ENCODE results near the gene TPRG1L. TPM values are rescaled to one million over a fixed set of nuclear protein-coding genes. Genes with fewer than 3 reads are reported as not detected.
"Not testable (repeated sequence)": the region's sequence is repeated elsewhere in the genome, so short reads cannot be mapped to it uniquely, and the experiment has no call there.

TPRG1L gene
- total and polyA plus RNA-seq, 2 donors: 8.5 to 37.1 TPM

DNA sequence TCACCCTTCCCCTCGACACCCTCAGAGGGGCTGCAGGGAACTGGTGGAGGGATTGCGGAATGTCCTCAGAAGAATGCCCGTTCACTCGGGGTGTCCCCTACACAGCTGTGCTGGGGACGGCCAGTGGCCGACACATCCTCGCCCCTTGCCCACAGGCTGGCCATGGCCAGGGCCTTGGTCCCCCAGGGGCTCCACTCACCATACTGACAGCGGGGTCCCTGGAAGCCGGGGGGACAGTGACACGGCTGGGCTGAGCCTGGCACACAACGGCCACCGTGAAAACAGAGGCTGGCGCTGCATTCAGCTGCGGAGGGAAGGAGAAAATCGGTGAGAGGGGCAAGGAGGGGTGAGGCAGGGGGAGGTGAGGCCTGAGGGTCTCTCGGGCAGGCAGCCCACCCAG lies 45.2 kb upstream of the TPRG1L start:
- 96% methylated on average over 16 of the region's 16 CpGs for WGBS
- Histone ChIP-seq H3K4me1 (ENCODE audit: control insufficient read depth in 2 of 2, insufficient read depth in 2 of 2, low read length in 2 of 2) (no peaks in the 10 kb centered on the region), H3K27ac (ENCODE audit: low read depth in 1 of 2, low read length in 1 of 2) (no peak overlapping the region), H3K36me3 (ENCODE audit: control insufficient read depth in 2 of 2, insufficient read depth in 2 of 2, low read length in 1 of 2) (no peaks in the 10 kb centered on the region), H3K9me3 (ENCODE audit: control insufficient read depth in 2 of 2, insufficient read depth in 1 of 2, low read length in 1 of 2) (peaks cover 1 to 13% of the 10 kb centered on the region in 2 donors), H3K4me3 (ENCODE audit: low read length in 2 of 2) (no peak overlapping the region), H3K27me3 (ENCODE audit: control insufficient read depth in 2 of 2, insufficient read depth in 1 of 2, low read length in 1 of 2) (no peaks in the 10 kb centered on the region)
- DNase-seq (ENCODE audit: low read depth in 6 of 9, low spot score in 9 of 9): no peak

DNA sequence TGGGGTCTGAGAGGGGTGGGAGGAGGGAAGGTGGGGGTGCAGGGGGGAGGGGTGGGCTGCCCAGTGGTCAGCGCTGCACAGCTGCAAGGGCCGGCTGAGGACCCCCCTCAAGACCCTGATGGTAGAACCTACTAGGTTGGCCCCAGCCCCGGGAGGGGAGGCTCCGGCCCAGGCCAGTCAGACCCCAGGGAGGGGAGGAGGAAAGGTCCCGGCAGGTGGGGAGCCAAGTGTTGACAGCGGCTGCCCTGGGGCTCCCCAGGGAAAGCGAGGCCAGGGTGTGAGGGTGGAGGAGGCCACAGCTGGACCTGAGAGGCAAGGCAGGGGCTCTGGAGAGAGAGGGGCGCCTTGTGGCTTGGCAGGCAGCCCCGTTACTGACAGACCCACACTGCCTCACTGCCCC lies 44.6 kb upstream of the TPRG1L start:
- WGBS: 89% methylated on average over 9 of the region's 9 CpGs
- no peaks in the 10 kb centered on the region for H3K27me3 ChIP-seq (ENCODE audit: control insufficient read depth in 2 of 2, insufficient read depth in 1 of 2, low read length in 1 of 2)
- no peaks in the 10 kb centered on the region for H3K36me3 ChIP-seq (ENCODE audit: control insufficient read depth in 2 of 2, insufficient read depth in 2 of 2, low read length in 1 of 2)
- no peak overlapping the region for H3K27ac ChIP-seq (ENCODE audit: low read depth in 1 of 2, low read length in 1 of 2)
- DNase-seq (ENCODE audit: low read depth in 6 of 9, low spot score in 9 of 9): no peak
- H3K4me1 ChIP-seq (ENCODE audit: control insufficient read depth in 2 of 2, insufficient read depth in 2 of 2, low read length in 2 of 2): no peaks in the 10 kb centered on the region
- H3K9me3 ChIP-seq (ENCODE audit: control insufficient read depth in 2 of 2, insufficient read depth in 1 of 2, low read length in 1 of 2): peaks cover 1 to 18% of the 10 kb centered on the region in 2 donors
- no peak overlapping the region for H3K4me3 ChIP-seq (ENCODE audit: low read length in 2 of 2)

DNA sequence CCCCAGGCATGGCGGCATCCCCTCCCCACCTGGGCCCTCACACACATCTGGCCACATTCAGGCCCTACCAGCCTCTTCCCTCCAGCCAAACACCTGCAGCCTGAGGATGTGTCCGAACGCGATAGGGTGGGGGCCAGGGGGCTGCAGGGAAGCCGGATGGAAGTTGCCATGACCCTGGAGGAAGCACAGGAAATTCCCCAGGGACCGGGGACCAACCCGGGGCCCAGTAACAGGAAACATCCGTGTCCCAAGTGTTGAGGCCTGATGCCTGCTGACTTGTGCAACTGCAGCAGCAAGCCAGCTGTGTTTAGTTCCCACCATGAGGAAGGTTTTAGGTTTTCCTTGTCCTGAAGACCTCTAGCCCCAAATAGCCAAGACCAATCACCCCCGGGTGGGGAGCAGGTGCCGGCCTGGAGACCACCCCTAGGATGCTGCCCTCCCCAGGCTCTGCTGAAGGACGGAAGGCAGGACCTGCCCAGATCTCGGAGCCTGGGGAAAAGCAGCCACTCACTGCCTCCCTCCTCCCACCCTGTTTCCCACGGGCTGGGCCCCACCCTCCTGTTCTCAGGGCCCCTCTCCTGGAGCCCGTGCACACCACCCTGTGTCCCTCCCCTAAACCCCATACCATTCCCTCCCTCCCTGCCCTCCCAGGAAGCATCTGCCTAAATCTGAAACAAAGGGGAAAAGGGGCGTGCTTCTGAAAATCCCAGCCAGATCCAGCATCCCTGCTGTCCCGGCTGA lies 43.3 kb upstream of the TPRG1L start:
- Histone ChIP-seq H3K9me3 (ENCODE audit: control insufficient read depth in 2 of 2, insufficient read depth in 1 of 2, low read length in 1 of 2) (peaks cover 0 to 12% of the 10 kb centered on the region in 2 donors), H3K4me3 (ENCODE audit: low read length in 2 of 2) (no peak overlapping the region), H3K36me3 (ENCODE audit: control insufficient read depth in 2 of 2, insufficient read depth in 2 of 2, low read length in 1 of 2) (no peaks in the 10 kb centered on the region), H3K27ac (ENCODE audit: low read depth in 1 of 2, low read length in 1 of 2) (no peak overlapping the region), H3K4me1 (ENCODE audit: control insufficient read depth in 2 of 2, insufficient read depth in 2 of 2, low read length in 2 of 2) (no peaks in the 10 kb centered on the region), H3K27me3 (ENCODE audit: control insufficient read depth in 2 of 2, insufficient read depth in 1 of 2, low read length in 1 of 2) (no peaks in the 10 kb centered on the region)
- 92% methylated on average over 16 of the region's 16 CpGs for WGBS
- DNase-seq (ENCODE audit: low read depth in 6 of 9, low spot score in 9 of 9): no peak

DNA sequence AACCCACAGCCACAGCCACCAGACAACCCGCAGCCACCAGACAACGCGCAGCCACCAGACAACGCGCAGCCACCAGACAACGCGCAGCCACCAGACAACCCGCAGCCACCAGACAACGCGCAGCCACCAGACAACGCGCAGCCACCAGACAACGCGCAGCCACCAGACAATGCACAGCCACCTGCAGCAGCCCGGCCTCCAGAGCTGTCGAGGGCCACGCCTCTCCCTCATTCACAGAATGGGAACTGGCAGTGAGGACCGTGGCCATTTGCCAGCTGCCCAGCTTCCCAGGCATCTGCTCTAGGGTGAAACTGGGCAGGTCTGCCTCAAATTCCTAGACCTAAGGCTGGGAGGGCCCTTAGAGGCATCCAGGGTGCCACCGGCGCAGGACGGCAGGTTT lies 41.1 kb upstream of the TPRG1L start:
- WGBS: 87% methylated on average over 21 of the region's 21 CpGs
- not testable (repeated sequence) for DNase-seq (ENCODE audit: low read depth in 6 of 9, low spot score in 9 of 9); H3K27me3 ChIP-seq (ENCODE audit: control insufficient read depth in 2 of 2, insufficient read depth in 1 of 2, low read length in 1 of 2); H3K27ac ChIP-seq (ENCODE audit: low read depth in 1 of 2, low read length in 1 of 2); H3K4me3 ChIP-seq (ENCODE audit: low read length in 2 of 2); H3K36me3 ChIP-seq (ENCODE audit: control insufficient read depth in 2 of 2, insufficient read depth in 2 of 2, low read length in 1 of 2); H3K4me1 ChIP-seq (ENCODE audit: control insufficient read depth in 2 of 2, insufficient read depth in 2 of 2, low read length in 2 of 2)
- H3K9me3 ChIP-seq (ENCODE audit: control insufficient read depth in 2 of 2, insufficient read depth in 1 of 2, low read length in 1 of 2): peaks cover 0 to 11% of the 10 kb centered on the region in 2 donors

DNA sequence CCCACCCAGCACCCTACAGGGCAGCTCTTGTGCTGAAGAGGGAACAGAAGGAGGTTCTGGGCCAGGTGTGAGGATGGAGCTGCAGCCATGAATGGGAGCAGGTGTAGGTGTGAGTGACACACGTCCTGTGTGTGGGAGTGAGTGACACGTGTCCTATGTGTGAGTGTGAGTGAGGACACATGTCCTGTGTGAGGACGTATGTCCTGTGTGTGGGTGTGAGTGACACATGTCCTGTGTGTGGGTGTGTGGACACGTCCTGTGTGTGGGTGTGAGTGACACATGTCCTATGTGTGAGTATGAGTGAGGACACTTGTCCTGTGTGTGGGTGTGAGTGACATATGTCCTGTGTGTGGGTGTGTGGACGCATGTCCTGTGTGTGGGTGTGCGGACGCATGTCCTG lies 39.9 kb upstream of the TPRG1L start:
- no peak overlapping the region for H3K27ac ChIP-seq (ENCODE audit: low read depth in 1 of 2, low read length in 1 of 2)
- 95% methylated on average over 7 of the region's 7 CpGs for WGBS
- no peaks in the 10 kb centered on the region for H3K36me3 ChIP-seq (ENCODE audit: control insufficient read depth in 2 of 2, insufficient read depth in 2 of 2, low read length in 1 of 2)
- no peak overlapping the region for H3K4me3 ChIP-seq (ENCODE audit: low read length in 2 of 2)
- H3K4me1 ChIP-seq (ENCODE audit: control insufficient read depth in 2 of 2, insufficient read depth in 2 of 2, low read length in 2 of 2): no peaks in the 10 kb centered on the region
- DNase-seq (ENCODE audit: low read depth in 6 of 9, low spot score in 9 of 9): no peak
- H3K9me3 ChIP-seq (ENCODE audit: control insufficient read depth in 2 of 2, insufficient read depth in 1 of 2, low read length in 1 of 2): peaks cover 0 to 11% of the 10 kb centered on the region in 2 donors
- H3K27me3 ChIP-seq (ENCODE audit: control insufficient read depth in 2 of 2, insufficient read depth in 1 of 2, low read length in 1 of 2): no peaks in the 10 kb centered on the region

DNA sequence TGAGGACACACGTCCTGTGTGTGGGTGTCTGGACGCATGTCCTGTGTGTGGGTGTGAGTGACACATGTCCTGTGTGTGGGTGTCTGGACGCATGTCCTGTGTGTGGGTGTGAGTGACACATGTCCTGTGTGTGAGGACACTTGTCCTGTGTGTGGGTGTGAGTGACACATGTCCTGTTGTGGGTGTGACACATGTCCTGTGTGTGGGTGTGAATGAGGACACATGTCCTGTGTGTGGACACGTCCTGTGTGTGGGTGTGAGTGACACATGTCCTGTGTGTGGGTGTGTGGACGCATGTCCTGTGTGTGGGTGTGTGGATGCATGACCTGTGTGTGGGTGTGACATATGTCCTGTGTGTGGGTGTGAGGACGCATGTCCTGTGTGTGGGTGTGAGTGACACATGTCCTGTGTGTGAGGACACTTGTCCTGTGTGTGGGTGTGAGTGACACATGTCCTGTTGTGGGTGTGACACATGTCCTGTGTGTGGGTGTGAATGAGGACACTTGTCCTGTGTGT lies 39.4 kb upstream of the TPRG1L start:
- H3K4me1 ChIP-seq (ENCODE audit: control insufficient read depth in 2 of 2, insufficient read depth in 2 of 2, low read length in 2 of 2); H3K27ac ChIP-seq (ENCODE audit: low read depth in 1 of 2, low read length in 1 of 2); H3K36me3 ChIP-seq (ENCODE audit: control insufficient read depth in 2 of 2, insufficient read depth in 2 of 2, low read length in 1 of 2); H3K27me3 ChIP-seq (ENCODE audit: control insufficient read depth in 2 of 2, insufficient read depth in 1 of 2, low read length in 1 of 2); DNase-seq (ENCODE audit: low read depth in 6 of 9, low spot score in 9 of 9); H3K4me3 ChIP-seq (ENCODE audit: low read length in 2 of 2): not testable (repeated sequence)
- WGBS: 79% methylated on average over 6 of the region's 6 CpGs
- peaks cover 0 to 11% of the 10 kb centered on the region in 2 donors for H3K9me3 ChIP-seq (ENCODE audit: control insufficient read depth in 2 of 2, insufficient read depth in 1 of 2, low read length in 1 of 2)

DNA sequence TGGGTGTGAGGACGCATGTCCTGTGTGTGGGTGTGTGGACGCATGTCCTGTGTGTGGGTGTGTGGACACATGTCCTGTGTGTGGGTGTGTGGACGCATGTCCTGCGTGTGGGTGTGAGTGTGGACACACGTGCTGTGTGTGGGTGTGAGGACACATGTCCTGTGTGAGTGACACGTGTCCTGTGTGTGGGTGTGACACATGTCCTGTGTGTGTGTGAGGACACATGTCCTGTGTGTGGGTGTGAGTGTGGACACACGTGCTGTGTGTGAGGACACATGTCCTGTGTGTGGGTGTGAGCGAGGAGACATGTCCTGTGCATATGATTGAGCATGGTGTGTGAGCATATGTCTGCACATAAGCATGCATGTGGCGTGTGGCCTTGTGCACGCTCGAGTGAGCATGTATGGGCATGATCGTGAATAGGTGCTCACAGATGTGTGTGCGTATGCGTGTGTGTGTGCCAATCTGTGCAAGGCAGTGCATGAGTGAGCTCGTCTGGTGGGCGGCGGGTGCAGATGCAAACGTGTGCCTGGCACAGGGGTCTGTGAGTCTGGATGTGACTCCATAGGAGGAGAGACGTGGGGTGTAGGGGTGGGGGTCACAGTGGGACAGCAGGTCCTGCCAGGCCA lies 38.8 kb upstream of the TPRG1L start:
- no peaks in the 10 kb centered on the region for H3K27me3 ChIP-seq (ENCODE audit: control insufficient read depth in 2 of 2, insufficient read depth in 1 of 2, low read length in 1 of 2)
- peaks cover 0 to 11% of the 10 kb centered on the region in 2 donors for H3K9me3 ChIP-seq (ENCODE audit: control insufficient read depth in 2 of 2, insufficient read depth in 1 of 2, low read length in 1 of 2)
- H3K4me3 ChIP-seq (ENCODE audit: low read length in 2 of 2): no peak overlapping the region
- DNase-seq (ENCODE audit: low read depth in 6 of 9, low spot score in 9 of 9): no peak
- no peak overlapping the region for H3K27ac ChIP-seq (ENCODE audit: low read depth in 1 of 2, low read length in 1 of 2)
- no peaks in the 10 kb centered on the region for H3K36me3 ChIP-seq (ENCODE audit: control insufficient read depth in 2 of 2, insufficient read depth in 2 of 2, low read length in 1 of 2)
- H3K4me1 ChIP-seq (ENCODE audit: control insufficient read depth in 2 of 2, insufficient read depth in 2 of 2, low read length in 2 of 2): no peaks in the 10 kb centered on the region
- 93% methylated on average over 19 of the region's 19 CpGs for WGBS

DNA sequence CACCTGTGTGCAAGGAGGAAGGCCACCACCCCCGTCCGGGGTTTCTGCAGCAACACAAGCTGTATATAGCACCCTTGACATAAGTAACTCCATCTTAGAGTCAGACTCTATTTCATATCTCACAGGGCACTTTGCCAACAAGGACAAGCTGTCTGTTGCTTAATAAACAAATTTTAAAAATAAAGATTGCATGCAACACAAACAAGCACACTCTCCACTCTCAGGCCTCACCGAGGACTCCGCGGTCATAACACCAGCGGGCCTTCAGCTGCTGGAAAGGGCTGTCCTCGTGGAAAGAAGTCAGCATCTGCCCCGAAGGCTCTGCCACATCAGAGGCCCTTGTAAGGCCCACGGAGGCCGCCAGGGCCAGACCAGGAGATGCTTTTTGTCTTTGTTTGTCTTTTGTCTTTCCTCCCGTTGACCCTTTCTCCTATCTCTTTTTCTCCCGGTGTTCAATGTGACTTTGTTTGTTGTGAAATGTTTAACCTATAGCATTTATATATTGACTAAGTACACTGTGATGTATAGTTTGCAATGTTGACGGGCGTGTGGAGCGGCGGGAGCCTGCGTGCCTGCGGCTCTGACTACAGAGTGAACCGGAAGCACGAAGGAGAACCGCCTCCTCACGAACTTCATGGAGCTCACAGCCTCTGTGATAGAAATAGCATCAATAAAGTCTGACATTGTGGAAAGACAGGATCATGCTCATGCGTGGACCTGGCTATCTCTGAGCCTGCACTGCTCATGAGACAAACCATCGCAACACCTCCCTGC lies 37.6 kb upstream of the TPRG1L start:
- no peak overlapping the region for H3K27ac ChIP-seq (ENCODE audit: low read depth in 1 of 2, low read length in 1 of 2)
- DNase-seq (ENCODE audit: low read depth in 6 of 9, low spot score in 9 of 9): no peak
- H3K27me3 ChIP-seq (ENCODE audit: control insufficient read depth in 2 of 2, insufficient read depth in 1 of 2, low read length in 1 of 2): no peaks in the 10 kb centered on the region
- no peaks in the 10 kb centered on the region for H3K4me1 ChIP-seq (ENCODE audit: control insufficient read depth in 2 of 2, insufficient read depth in 2 of 2, low read length in 2 of 2)
- H3K4me3 ChIP-seq (ENCODE audit: low read length in 2 of 2): no peak overlapping the region
- H3K9me3 ChIP-seq (ENCODE audit: control insufficient read depth in 2 of 2, insufficient read depth in 1 of 2, low read length in 1 of 2): peaks cover 0 to 11% of the 10 kb centered on the region in 2 donors
- WGBS: 97% methylated on average over 24 of the region's 24 CpGs
- no peaks in the 10 kb centered on the region for H3K36me3 ChIP-seq (ENCODE audit: control insufficient read depth in 2 of 2, insufficient read depth in 2 of 2, low read length in 1 of 2)

DNA sequence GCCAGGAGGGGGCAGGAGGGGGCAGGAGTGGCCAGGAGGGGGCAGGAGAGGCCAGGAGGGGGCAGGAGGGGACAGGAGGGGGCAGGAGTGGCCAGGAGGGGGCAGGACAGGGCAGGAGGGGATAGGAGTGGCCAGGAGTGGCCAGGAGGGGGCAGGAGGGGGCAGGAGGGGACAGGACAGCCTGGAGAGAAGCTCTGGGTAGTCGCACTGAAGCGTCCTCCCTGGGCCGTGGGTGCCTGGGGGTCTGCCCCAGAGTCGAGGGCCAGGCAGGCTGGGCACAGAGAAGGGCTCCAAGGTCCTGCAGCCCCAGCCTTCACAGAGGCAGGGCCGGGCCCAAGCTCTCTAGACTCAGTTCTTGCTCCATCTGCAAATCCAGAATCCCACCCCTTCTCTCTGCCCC lies 36.4 kb upstream of the TPRG1L start:
- Histone ChIP-seq H3K27ac (ENCODE audit: low read depth in 1 of 2, low read length in 1 of 2) (no peak overlapping the region), H3K36me3 (ENCODE audit: control insufficient read depth in 2 of 2, insufficient read depth in 2 of 2, low read length in 1 of 2) (no peaks in the 10 kb centered on the region), H3K9me3 (ENCODE audit: control insufficient read depth in 2 of 2, insufficient read depth in 1 of 2, low read length in 1 of 2) (peaks cover 0 to 11% of the 10 kb centered on the region in 2 donors), H3K4me1 (ENCODE audit: control insufficient read depth in 2 of 2, insufficient read depth in 2 of 2, low read length in 2 of 2) (peaks cover 0 to under 1% of the 10 kb centered on the region in 2 donors), H3K27me3 (ENCODE audit: control insufficient read depth in 2 of 2, insufficient read depth in 1 of 2, low read length in 1 of 2) (no peaks in the 10 kb centered on the region), H3K4me3 (ENCODE audit: low read length in 2 of 2) (no peak overlapping the region)
- 96% methylated on average over 5 of the region's 5 CpGs for WGBS
- DNase-seq (ENCODE audit: low read depth in 6 of 9, low spot score in 9 of 9): no peak
